NB4 (cell line): ENCODE measurements around the gene HDAC4.

Experiments used
- POLR2A ChIP-seq: IDR thresholded peaks from 2 replicates; pipeline ENCODE4 v1.6.1; 2011; ENCODE audit warnings: mild to moderate bottlenecking; ENCODE audit not compliant: insufficient read length; ENCODE audit errors: extremely low read depth
- TF ChIP-seq, protein P1 (sequence below): IDR thresholded peaks from one replicate; pipeline ENCODE4 v1.5.1; 2012; ENCODE audit warnings: low read depth, low read length

DNA sequence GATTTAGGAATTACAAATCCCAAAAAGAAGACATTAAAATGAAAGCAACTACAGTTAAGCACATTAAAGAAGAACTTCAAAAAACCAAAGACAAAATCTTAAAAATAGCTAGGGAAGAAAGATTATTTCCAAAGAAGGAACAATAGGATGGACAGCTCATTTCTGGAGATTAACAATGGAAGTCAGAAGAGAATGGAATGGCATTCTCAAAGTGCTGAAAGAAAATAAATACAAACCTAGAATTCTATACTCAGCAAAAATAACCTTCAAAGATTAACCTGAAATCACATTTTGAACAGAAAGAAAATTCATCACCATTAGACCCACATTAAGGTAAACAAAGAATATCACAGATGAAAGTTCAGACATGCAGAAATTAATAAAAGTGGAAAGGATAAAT, 229.2 kb downstream of the HDAC4 start:
- TF ChIP-seq POLR2A, result no peak
- TF ChIP-seq, protein P1, sequence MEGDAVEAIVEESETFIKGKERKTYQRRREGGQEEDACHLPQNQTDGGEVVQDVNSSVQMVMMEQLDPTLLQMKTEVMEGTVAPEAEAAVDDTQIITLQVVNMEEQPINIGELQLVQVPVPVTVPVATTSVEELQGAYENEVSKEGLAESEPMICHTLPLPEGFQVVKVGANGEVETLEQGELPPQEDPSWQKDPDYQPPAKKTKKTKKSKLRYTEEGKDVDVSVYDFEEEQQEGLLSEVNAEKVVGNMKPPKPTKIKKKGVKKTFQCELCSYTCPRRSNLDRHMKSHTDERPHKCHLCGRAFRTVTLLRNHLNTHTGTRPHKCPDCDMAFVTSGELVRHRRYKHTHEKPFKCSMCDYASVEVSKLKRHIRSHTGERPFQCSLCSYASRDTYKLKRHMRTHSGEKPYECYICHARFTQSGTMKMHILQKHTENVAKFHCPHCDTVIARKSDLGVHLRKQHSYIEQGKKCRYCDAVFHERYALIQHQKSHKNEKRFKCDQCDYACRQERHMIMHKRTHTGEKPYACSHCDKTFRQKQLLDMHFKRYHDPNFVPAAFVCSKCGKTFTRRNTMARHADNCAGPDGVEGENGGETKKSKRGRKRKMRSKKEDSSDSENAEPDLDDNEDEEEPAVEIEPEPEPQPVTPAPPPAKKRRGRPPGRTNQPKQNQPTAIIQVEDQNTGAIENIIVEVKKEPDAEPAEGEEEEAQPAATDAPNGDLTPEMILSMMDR, result no peak
